GM23338 (cell line): Measurements from ENCODE around the gene DNAJC7. TPM values are rescaled to one million over a fixed set of nuclear protein-coding genes. Genes with fewer than 3 reads are reported as not detected.

Experiments used
- ATAC-seq: fragments of 200-7000 bp; cut with Tn5 transposase; 3 replicates; pipeline ENCODE4 v1.9.1; 2020
- DNase-seq: peaks from one replicate; pipeline ENCODE4 v3.0.0-alpha.2; 2015; ENCODE audit warnings: low spot score
- H2AFZ ChIP-seq: fragments of 200-600 bp; sonication (generic); 2 replicates; pipeline ENCODE4 v1.8.0; 2016; ENCODE audit warnings: antibody characterized with exemption, mild to moderate bottlenecking, moderate library complexity
- H3F3A ChIP-seq: fragments of 200-600 bp; sonication (generic); replicated peaks from 2 replicates; pipeline ENCODE4 v1.8.0; 2017; ENCODE audit warnings: antibody characterized with exemption, mixed run types, low read depth
- H3K27ac ChIP-seq: fragments of 200-600 bp; sonication (generic); 2 replicates; pipeline ENCODE4 v1.6.1; 2016; ENCODE audit warnings: low read depth
- H3K27me3 ChIP-seq: fragments of 200-600 bp; sonication (generic); 2 replicates; pipeline ENCODE4 v1.8.0; 2016; ENCODE audit warnings: mild to moderate bottlenecking, mixed run types, moderate library complexity; ENCODE audit not compliant: insufficient read depth
- H3K36me3 ChIP-seq: fragments of 200-600 bp; sonication (generic); 2 replicates; pipeline ENCODE4 v1.8.0; 2016; ENCODE audit warnings: mild to moderate bottlenecking; ENCODE audit not compliant: insufficient read depth
- H3K4me1 ChIP-seq: fragments of 200-600 bp; sonication (generic); 2 replicates; pipeline ENCODE4 v1.8.0; 2016; ENCODE audit warnings: mild to moderate bottlenecking, moderate library complexity; ENCODE audit not compliant: insufficient read depth
- H3K4me2 ChIP-seq: fragments of 200-600 bp; sonication (generic); 2 replicates; pipeline ENCODE4 v1.7.1; 2017; ENCODE audit warnings: mixed run types
- H3K4me3 ChIP-seq: fragments of 200-600 bp; sonication (generic); 2 replicates; pipeline ENCODE4 v1.6.1; 2016; ENCODE audit warnings: mixed run types
- H3K79me2 ChIP-seq: fragments of 200-600 bp; sonication (generic); replicated peaks from 2 replicates; pipeline ENCODE4 v1.8.0; 2017; ENCODE audit warnings: mild to moderate bottlenecking; ENCODE audit not compliant: insufficient read depth
- H3K9me2 ChIP-seq: fragments of 200-600 bp; sonication (generic); 2 replicates; pipeline ENCODE4 v1.8.0; 2017; ENCODE audit not compliant: insufficient read depth
- H4K20me1 ChIP-seq: fragments of 200-600 bp; sonication (generic); replicated peaks from 2 replicates; pipeline ENCODE4 v1.8.0; 2017; ENCODE audit warnings: mild to moderate bottlenecking; ENCODE audit not compliant: insufficient read depth
- H3K27ac Mint-ChIP-seq: 2 replicates; pipeline ENCODE4 v1.8.0; 2020; ENCODE audit warnings: inconsistent platforms, mild to moderate bottlenecking, moderate library complexity, mixed read lengths
- H3K27me3 Mint-ChIP-seq: 3 replicates; pipeline ENCODE4 v1.8.0; 2022; ENCODE audit warnings: low read depth, mild to moderate bottlenecking, moderate library complexity, mixed read lengths, inconsistent platforms; ENCODE audit not compliant: insufficient read depth, poor library complexity
- H3K36me3 Mint-ChIP-seq: 3 replicates; pipeline ENCODE4 v1.8.0; 2021; ENCODE audit warnings: low read depth, mild to moderate bottlenecking, inconsistent platforms, moderate library complexity, mixed read lengths
- H3K4me1 Mint-ChIP-seq: 3 replicates; pipeline ENCODE4 v1.8.0; 2020; ENCODE audit warnings: mild to moderate bottlenecking, inconsistent platforms, mixed read lengths
- H3K4me3 Mint-ChIP-seq: 3 replicates; pipeline ENCODE4 v1.8.0; 2021; ENCODE audit warnings: moderate library complexity, mild to moderate bottlenecking, inconsistent platforms, mixed read lengths
- H3K9me3 Mint-ChIP-seq: 3 replicates; pipeline ENCODE4 v1.8.0; 2020; ENCODE audit warnings: moderate library complexity, mild to moderate bottlenecking, inconsistent platforms, mixed read lengths
- CREB1 ChIP-seq: fragments of 250-450 bp; sonication (Bioruptor Pico); IDR thresholded peaks from 2 replicates; pipeline ENCODE4 v1.5.0; 2020; ENCODE audit warnings: low read depth, mild to moderate bottlenecking, moderate library complexity
- CTCF ChIP-seq, 2 experiments: fragments of 200-600 bp in 1 of 2; sonication (generic) in 1 of 2; conservative IDR thresholded peaks; 2 replicates each; pipeline versions ENCODE4 v1.5.1 to v1.6.1; 2016 to 2017; ENCODE audit warnings: antibody characterized with exemption in 2 of 2, low read depth in 2 of 2, mild to moderate bottlenecking in 2 of 2, moderate library complexity in 1 of 2
- ETS1 ChIP-seq: IDR thresholded peaks from 2 replicates; pipeline ENCODE4 v1.6.1; 2016; ENCODE audit warnings: antibody characterized with exemption
- polyA plus RNA-seq: library from polyadenylated mRNA; unstranded; fragments of >200 nt; fragmentation: Nextera tagmentation; extraction: Ambion mirVana; gene quantifications from 2 replicates; pipeline ENCODE4 v1.2.1, GENCODE V29; 2016
- total RNA-seq: library from RNA; depleted of rRNA; stranded (reverse); fragments of >200 nt; shearing (Covaris generic); gene quantifications from 2 replicates; pipeline ENCODE4 v1.2.3, GENCODE V29; 2014

The DNAJC7 gene
- total and polyA plus RNA-seq, 2 experiments from 2014 or later = 139 to 141 TPM

- Histone ChIP-seq H4K20me1 (no peaks in the 10 kb centered on the region), H3K9me2 (no peaks in the 10 kb centered on the region), H3K79me2 (no peaks in the 10 kb centered on the region), H2AFZ (no peak overlapping the region), H3K36me3 (no peaks in the 10 kb centered on the region), H3F3A (no peaks in the 10 kb centered on the region), H3K4me2 (no peak overlapping the region), H3K4me1 (no peaks in the 10 kb centered on the region), H3K27ac (no peak overlapping the region), H3K27me3 (no peaks in the 10 kb centered on the region), H3K4me3 (no peak overlapping the region)
- Mint-ChIP-seq H3K36me3 (peaks cover 3% of the 10 kb centered on the region; the same call in 1 of the 3 replicates), H3K27me3 (peaks cover 11% of the 10 kb centered on the region), H3K4me3 (no peak overlapping the region; the same call in 2 of the 3 replicates), H3K4me1 (no peaks in the 10 kb centered on the region; the same call in 2 of the 3 replicates), H3K9me3 (no peaks in the 10 kb centered on the region), H3K27ac (peak overlapping the region; percentile 56; the same call in 1 of the 2 replicates)
- DNase-seq = no peak
- TF ChIP-seq CTCF (conservative IDR thresholded peaks at IDR 0.05; ENCODE audit: low read depth in 2 of 2) = no peak
- TF ChIP-seq CREB1 (CRISPR knock-in tag) = no peak
- no peak for TF ChIP-seq ETS1
- ATAC-seq = no peak
Measured at GRCh38 chr17:41943492-41943891, 73.7 kb downstream of the DNAJC7 start.

GRCh38 chr17:41942626-41943373 lies 74.4 kb downstream of the DNAJC7 start:
- Histone ChIP-seq H3K4me2 (no peak overlapping the region), H3K27me3 (no peaks in the 10 kb centered on the region), H3K27ac (no peak overlapping the region), H3K36me3 (no peaks in the 10 kb centered on the region), H3K4me3 (no peak overlapping the region), H3K79me2 (no peaks in the 10 kb centered on the region), H3K4me1 (no peaks in the 10 kb centered on the region), H2AFZ (no peak overlapping the region), H3K9me2 (no peaks in the 10 kb centered on the region), H3F3A (no peaks in the 10 kb centered on the region), H4K20me1 (no peaks in the 10 kb centered on the region)
- peak overlapping the region; percentile 56; the same call in 1 of the 2 replicates for H3K27ac Mint-ChIP-seq
- no peaks in the 10 kb centered on the region; the same call in 2 of the 3 replicates for H3K4me1 Mint-ChIP-seq
- H3K27me3 Mint-ChIP-seq = peaks cover 14% of the 10 kb centered on the region
- peaks cover 3% of the 10 kb centered on the region; the same call in 1 of the 3 replicates for H3K36me3 Mint-ChIP-seq
- no peaks in the 10 kb centered on the region for H3K9me3 Mint-ChIP-seq
- H3K4me3 Mint-ChIP-seq = no peak overlapping the region; the same call in 2 of the 3 replicates
- no peak for ATAC-seq
- DNase-seq = no peak
- no peak for TF ChIP-seq CREB1 (CRISPR knock-in tag)
- no peak for TF ChIP-seq ETS1
- no peak for TF ChIP-seq CTCF (conservative IDR thresholded peaks at IDR 0.05; ENCODE audit: low read depth in 2 of 2)
